ENCODE results near the gene HNF4A.
A peak's percentile ranks its signal among the peaks of the same experiment; 100 is the strongest.

HNF4A gene

GRCh38 chr20:44355498-44356352, at the start of gene HNF4A:
Gene HNF4A (plus strand): TSS chr20:44355699. CDS start chr20:44355805, 106 bp downstream.
- no peaks in the 10 kb centered on the region for H3K27me3 ChIP-seq (ENCODE audit: insufficient read depth, insufficient read length)

GRCh38 chr20:44306927-44307326, 48.6 kb upstream of the HNF4A start:
- Histone ChIP-seq H3K27me3 (ENCODE audit: insufficient read depth, insufficient read length) (peaks cover 8% of the 10 kb centered on the region), H3K36me3 (ENCODE audit: insufficient read depth, insufficient read length, low read length) (peaks cover 7% of the 10 kb centered on the region), H3K4me3 (ENCODE audit: insufficient read length, low read depth) (no peak overlapping the region), H3K4me1 (ENCODE audit: insufficient read depth, insufficient read length) (peaks cover 4% of the 10 kb centered on the region), H3K9me3 (ENCODE audit: insufficient read depth, low read length) (no peaks in the 10 kb centered on the region), H3K9ac (ENCODE audit: insufficient read length, low read depth) (no peak overlapping the region)
- TF ChIP-seq ZNF274 (IDR thresholded peaks at IDR 0.05; ENCODE audit: low read depth, low read length) (no peak), SUZ12 (IDR thresholded peaks at IDR 0.05; ENCODE audit: extremely low read depth, insufficient read depth, insufficient read length) (no peak), YY1 (IDR thresholded peaks at IDR 0.05; ENCODE audit: insufficient read depth, insufficient read length) (no peak)
- no peak for DNase-seq (ENCODE audit: low read depth, low spot score)

More at GRCh38 chr20:44355498-44356352, at the start of gene HNF4A:
- no peak for DNase-seq (ENCODE audit: low read depth, low spot score)
- no peak within 1 kb of the TSS for H3K4me3 ChIP-seq (ENCODE audit: insufficient read length, low read depth)
- no peak within 1 kb of the TSS for H3K9ac ChIP-seq (ENCODE audit: insufficient read length, low read depth)
- H3K9me3 ChIP-seq (ENCODE audit: insufficient read depth, low read length), result no peaks in the 10 kb centered on the region
- no peaks in the 10 kb centered on the region for H3K36me3 ChIP-seq (ENCODE audit: insufficient read depth, insufficient read length, low read length)
- peaks cover 8% of the 10 kb centered on the region for H3K4me1 ChIP-seq (ENCODE audit: insufficient read depth, insufficient read length)
- TF ChIP-seq ZNF274 (IDR thresholded peaks at IDR 0.05; ENCODE audit: low read depth, low read length) (no peak), SUZ12 (IDR thresholded peaks at IDR 0.05; ENCODE audit: extremely low read depth, insufficient read depth, insufficient read length) (no peak), YY1 (IDR thresholded peaks at IDR 0.05; ENCODE audit: insufficient read depth, insufficient read length) (no peak)

- no peaks in the 10 kb centered on the region for H3K9me3 ChIP-seq (ENCODE audit: insufficient read depth, low read length)
- peaks cover 15% of the 10 kb centered on the region for H3K27me3 ChIP-seq (ENCODE audit: insufficient read depth, insufficient read length)
- peaks cover 7% of the 10 kb centered on the region for H3K36me3 ChIP-seq (ENCODE audit: insufficient read depth, insufficient read length, low read length)
- no peak for TF ChIP-seq YY1 (IDR thresholded peaks at IDR 0.05; ENCODE audit: insufficient read depth, insufficient read length)
- TF ChIP-seq SUZ12 (IDR thresholded peaks at IDR 0.05; ENCODE audit: extremely low read depth, insufficient read depth, insufficient read length), result no peak
- no peak for TF ChIP-seq ZNF274 (IDR thresholded peaks at IDR 0.05; ENCODE audit: low read depth, low read length)
- peak overlapping the region; percentile 98 for H3K9ac ChIP-seq (ENCODE audit: insufficient read length, low read depth)
- DNase-seq (ENCODE audit: low read depth, low spot score), result no peak
- peaks cover 4% of the 10 kb centered on the region for H3K4me1 ChIP-seq (ENCODE audit: insufficient read depth, insufficient read length)
- peak overlapping the region; percentile 99 for H3K4me3 ChIP-seq (ENCODE audit: insufficient read length, low read depth)
Measured at GRCh38 chr20:44309763-44310663, 45.5 kb upstream of the HNF4A start.

- no peaks in the 10 kb centered on the region for H3K9me3 ChIP-seq (ENCODE audit: insufficient read depth, low read length)
- peak; percentile 97 for DNase-seq (ENCODE audit: low read depth, low spot score)
- H3K27me3 ChIP-seq (ENCODE audit: insufficient read depth, insufficient read length), result peaks cover 15% of the 10 kb centered on the region
- peak within 1 kb of the TSS; percentile 98 for H3K9ac ChIP-seq (ENCODE audit: insufficient read length, low read depth)
- peaks cover 4% of the 10 kb centered on the region for H3K4me1 ChIP-seq (ENCODE audit: insufficient read depth, insufficient read length)
- H3K4me3 ChIP-seq (ENCODE audit: insufficient read length, low read depth), result peak within 1 kb of the TSS; percentile 99
- peaks cover 7% of the 10 kb centered on the region for H3K36me3 ChIP-seq (ENCODE audit: insufficient read depth, insufficient read length, low read length)
- no peak for TF ChIP-seq ZNF274 (IDR thresholded peaks at IDR 0.05; ENCODE audit: low read depth, low read length)
- no peak for TF ChIP-seq YY1 (IDR thresholded peaks at IDR 0.05; ENCODE audit: insufficient read depth, insufficient read length)
- no peak for TF ChIP-seq SUZ12 (IDR thresholded peaks at IDR 0.05; ENCODE audit: extremely low read depth, insufficient read depth, insufficient read length)
Measured at GRCh38 chr20:44310664-44311639, 44.5 kb upstream of the HNF4A start, which contains the start of gene FITM2. Gene FITM2 (minus strand): TSS chr20:44311202. CDS start chr20:44311148, 54 bp downstream.

GRCh38 chr20:44314870-44315269, 40.6 kb upstream of the HNF4A start:
- peaks cover 3% of the 10 kb centered on the region; the same call in 1 of the 2 replicates for H3K9me3 ChIP-seq (ENCODE audit: insufficient read depth, low read length)
- no peak for TF ChIP-seq YY1 (IDR thresholded peaks at IDR 0.05; ENCODE audit: insufficient read depth, insufficient read length)
- TF ChIP-seq SUZ12 (IDR thresholded peaks at IDR 0.05; ENCODE audit: extremely low read depth, insufficient read depth, insufficient read length), result no peak
- no peak for TF ChIP-seq ZNF274 (IDR thresholded peaks at IDR 0.05; ENCODE audit: low read depth, low read length)
- H3K4me3 ChIP-seq (ENCODE audit: insufficient read length, low read depth), result no peak overlapping the region
- peaks cover 4% of the 10 kb centered on the region for H3K4me1 ChIP-seq (ENCODE audit: insufficient read depth, insufficient read length)
- H3K9ac ChIP-seq (ENCODE audit: insufficient read length, low read depth), result no peak overlapping the region
- no peaks in the 10 kb centered on the region for H3K36me3 ChIP-seq (ENCODE audit: insufficient read depth, insufficient read length, low read length)
- no peak for DNase-seq (ENCODE audit: low read depth, low spot score)
- peaks cover 15% of the 10 kb centered on the region for H3K27me3 ChIP-seq (ENCODE audit: insufficient read depth, insufficient read length)

- Histone ChIP-seq H3K4me1 (ENCODE audit: insufficient read depth, insufficient read length) (peaks cover 6% of the 10 kb centered on the region), H3K9me3 (ENCODE audit: insufficient read depth, low read length) (peaks cover 10% of the 10 kb centered on the region; the same call in 1 of the 2 replicates), H3K4me3 (ENCODE audit: insufficient read length, low read depth) (no peak overlapping the region), H3K36me3 (ENCODE audit: insufficient read depth, insufficient read length, low read length) (no peaks in the 10 kb centered on the region), H3K9ac (ENCODE audit: insufficient read length, low read depth) (no peak overlapping the region), H3K27me3 (ENCODE audit: insufficient read depth, insufficient read length) (no peaks in the 10 kb centered on the region)
- TF ChIP-seq SUZ12 (IDR thresholded peaks at IDR 0.05; ENCODE audit: extremely low read depth, insufficient read depth, insufficient read length) (no peak), YY1 (IDR thresholded peaks at IDR 0.05; ENCODE audit: insufficient read depth, insufficient read length) (no peak), ZNF274 (IDR thresholded peaks at IDR 0.05; ENCODE audit: low read depth, low read length) (no peak)
- DNase-seq (ENCODE audit: low read depth, low spot score), result no peak
Measured at GRCh38 chr20:44319839-44320422, 35.6 kb upstream of the HNF4A start.

All from NT2/D1 (cell line).